CD14-positive monocyte (primary cell): ENCODE measurements around the gene EPPIN. TPM values are rescaled to one million over a fixed set of nuclear protein-coding genes. Genes with fewer than 3 reads are reported as not detected.
"Not testable (repeated sequence)": the region's sequence is repeated elsewhere in the genome, so short reads cannot be mapped to it uniquely, and the experiment has no call there.

Source experiments
- DNase-seq, 3 donors: peaks; one replicate each; pipeline ENCODE4 v3.0.0-alpha.2; 2011 to 2022
- H2AFZ ChIP-seq: 2 replicates; pipeline ENCODE4 v1.6.0; 2012; ENCODE audit warnings: mild to moderate bottlenecking, low read depth, low read length, inconsistent platforms; ENCODE audit not compliant: insufficient read depth, poor library complexity, severe bottlenecking
- H3K27ac ChIP-seq, 2 donors: 1 replicate in 1 of 2; 2 replicates in 1 of 2; pipeline ENCODE4 v1.5.1; 2012 to 2013; ENCODE audit warnings: low read length in 2 of 2, control low read depth in 1 of 2, inconsistent platforms in 1 of 2, low read depth in 1 of 2, mild to moderate bottlenecking in 1 of 2
- H3K27me3 ChIP-seq, 2 donors: one replicate each; pipeline versions ENCODE4 v1.6.0 to v1.6.1; 2011 to 2013; ENCODE audit warnings: low read length in 2 of 2; ENCODE audit not compliant: control insufficient read depth in 2 of 2, insufficient read depth in 2 of 2
- H3K36me3 ChIP-seq, 2 donors: replicated peaks in 1 of 2; 1 replicate in 1 of 2; 2 replicates in 1 of 2; pipeline versions ENCODE4 v1.5.1 to v1.6.1; 2012 to 2013; ENCODE audit warnings: low read length in 2 of 2, control low read depth in 1 of 2, inconsistent platforms in 1 of 2, mild to moderate bottlenecking in 1 of 2; ENCODE audit not compliant: insufficient read depth in 2 of 2, control insufficient read depth in 1 of 2
- H3K4me1 ChIP-seq, 2 donors: 1 replicate in 1 of 2; 2 replicates in 1 of 2; pipeline versions ENCODE4 v1.5.1 to v1.6.1; 2012 to 2013; ENCODE audit warnings: low read length in 2 of 2, control low read depth in 1 of 2, inconsistent platforms in 1 of 2, mild to moderate bottlenecking in 1 of 2, moderate library complexity in 1 of 2; ENCODE audit not compliant: insufficient read depth in 2 of 2, control insufficient read depth in 1 of 2
- H3K4me2 ChIP-seq: replicated peaks from 2 replicates; pipeline ENCODE3; 2012; ENCODE audit warnings: low read length, moderate library complexity, mild to moderate bottlenecking; ENCODE audit not compliant: poor library complexity, severe bottlenecking; ENCODE audit errors: extremely low read depth
- H3K4me3 ChIP-seq, 3 experiments: fragments of 200-600 bp in 1 of 3; sonication (generic) in 1 of 3; replicated peaks in 1 of 3; 1 replicate in 2 of 3; 2 replicates in 1 of 3; pipeline ENCODE4 v1.5.1; 2011 to 2013; ENCODE audit warnings: low read length in 3 of 3, mild to moderate bottlenecking in 3 of 3, control low read depth in 2 of 3, low read depth in 2 of 3, inconsistent platforms in 1 of 3, moderate library complexity in 1 of 3
- H3K79me2 ChIP-seq: 2 replicates; pipeline ENCODE4 v1.6.0; 2012; ENCODE audit warnings: mild to moderate bottlenecking, control low read depth, inconsistent platforms, low read length, moderate library complexity; ENCODE audit not compliant: insufficient read depth
- H3K9ac ChIP-seq: 2 replicates; pipeline ENCODE4 v1.6.0; 2017; ENCODE audit warnings: low read length, mild to moderate bottlenecking; ENCODE audit not compliant: insufficient read depth, poor library complexity, severe bottlenecking
- H3K9me3 ChIP-seq, 2 donors: replicated peaks in 1 of 2; 1 replicate in 1 of 2; 2 replicates in 1 of 2; pipeline versions ENCODE4 v1.5.1 to v1.6.1; 2012 to 2013; ENCODE audit warnings: low read length in 2 of 2, control low read depth in 1 of 2; ENCODE audit not compliant: control insufficient read depth in 1 of 2, insufficient read depth in 1 of 2
- H4K20me1 ChIP-seq: 2 replicates; pipeline ENCODE4 v1.6.0; 2012; ENCODE audit warnings: mild to moderate bottlenecking, low read length, control low read depth, moderate library complexity; ENCODE audit not compliant: insufficient read depth
- H3K27ac Mint-ChIP-seq, 7 donors: one replicate each; pipeline ENCODE4 v1.8.0; 2020; ENCODE audit warnings: mild to moderate bottlenecking in 7 of 7, mixed read lengths in 7 of 7, moderate library complexity in 6 of 7, inconsistent platforms in 2 of 7
- H3K27me3 Mint-ChIP-seq, 3 donors: one replicate each; pipeline ENCODE4 v1.8.0; 2021 to 2022; ENCODE audit warnings: low read depth in 3 of 3, mild to moderate bottlenecking in 3 of 3, mixed read lengths in 3 of 3, moderate library complexity in 3 of 3, inconsistent platforms in 1 of 3
- H3K36me3 Mint-ChIP-seq, 2 donors: one replicate each; pipeline ENCODE4 v1.8.0; 2020; ENCODE audit warnings: mixed read lengths in 2 of 2, inconsistent platforms in 1 of 2, mild to moderate bottlenecking in 1 of 2
- H3K4me1 Mint-ChIP-seq: one replicate; pipeline ENCODE4 v1.8.0; 2020; ENCODE audit warnings: mild to moderate bottlenecking, mixed read lengths
- H3K4me3 Mint-ChIP-seq, 2 donors: one replicate each; pipeline ENCODE4 v1.8.0; 2020; ENCODE audit warnings: mild to moderate bottlenecking in 2 of 2, mixed read lengths in 2 of 2, moderate library complexity in 1 of 2
- H3K9me3 Mint-ChIP-seq, 7 donors: one replicate each; pipeline ENCODE4 v1.8.0; 2020 to 2022; ENCODE audit warnings: mixed read lengths in 7 of 7, mild to moderate bottlenecking in 6 of 7, moderate library complexity in 6 of 7, inconsistent platforms in 2 of 7
- CTCF ChIP-seq: fragments of 200-600 bp; IDR thresholded peaks from one replicate; pipeline ENCODE4 v1.8.0; 2022; ENCODE audit warnings: antibody characterized with exemption, mild to moderate bottlenecking
- whole genome bisulfite sequencing: methylation state at CpG from one replicate; pipeline ENCODE4 v1.1.5; 2013; ENCODE audit warnings: missing lambda C conversion rate; ENCODE audit not compliant: insufficient coverage; 5-methylcytosine and 5-hydroxymethylcytosine counted together
- intact Hi-C, 2 donors: fragments of 100-400 bp; cut with micrococcal nuclease; formaldehyde crosslinking; loops; one replicate each; pipeline versions ENCODE4 v1.15.0 to v1.15.1; 2023
- polyA plus RNA-seq, 3 donors: library from polyadenylated mRNA; depleted of rRNA in 1 of 3; unstranded in 2 of 3; stranded (reverse) in 1 of 3; fragments of 300-500 nt in 2 of 3; fragments of >200 nt in 1 of 3; fragmentation: Illumina TruSeq in 2 of 3; gene quantifications; 1 replicate in 2 of 3; 2 replicates in 1 of 3; pipeline ENCODE4 v1.2.3, GENCODE V29; 2012 to 2021

Gene EPPIN
- polyA plus RNA-seq, 3 donors: not detected

GRCh38 chr20:45575931-45576330, 28.7 kb upstream of the EPPIN start:
- H4K20me1 ChIP-seq: no peaks in the 10 kb centered on the region
- H3K9me3 Mint-ChIP-seq: peaks cover 0 to 4% (median 0%) of the 10 kb centered on the region in 7 donors
- no peak overlapping the region for H3K27ac Mint-ChIP-seq
- H3K27me3 Mint-ChIP-seq: peaks cover 7 to 24% (median 9%) of the 10 kb centered on the region in 3 donors
- no peaks in the 10 kb centered on the region for H3K36me3 Mint-ChIP-seq
- H3K4me3 ChIP-seq: no peak overlapping the region
- H3K79me2 ChIP-seq: no peaks in the 10 kb centered on the region
- no peaks in the 10 kb centered on the region for H3K4me1 Mint-ChIP-seq
- no peak overlapping the region for H3K4me2 ChIP-seq
- H3K27ac ChIP-seq: no peak overlapping the region
- no peaks in the 10 kb centered on the region for H3K4me1 ChIP-seq
- no peak overlapping the region for H3K9ac ChIP-seq
- intact Hi-C loops: no loop called here
- no peaks in the 10 kb centered on the region for H3K36me3 ChIP-seq
- H3K27me3 ChIP-seq: no peaks in the 10 kb centered on the region
- no peaks in the 10 kb centered on the region for H3K9me3 ChIP-seq
- WGBS: no CpG with 5 or more reads among the region's 3 CpGs
- H2AFZ ChIP-seq: no peak overlapping the region
- no peak for TF ChIP-seq CTCF
- H3K4me3 Mint-ChIP-seq: no peak overlapping the region
- no peak for DNase-seq

- H3K4me3 Mint-ChIP-seq, H2AFZ ChIP-seq, H3K27ac Mint-ChIP-seq, H3K4me1 Mint-ChIP-seq, H3K9me3 Mint-ChIP-seq, H3K79me2 ChIP-seq, H3K9me3 ChIP-seq, H4K20me1 ChIP-seq, H3K4me1 ChIP-seq, H3K27ac ChIP-seq, DNase-seq, H3K36me3 Mint-ChIP-seq, H3K36me3 ChIP-seq, H3K9ac ChIP-seq, H3K4me2 ChIP-seq, H3K27me3 ChIP-seq, intact Hi-C loops, H3K4me3 ChIP-seq: not testable (repeated sequence)
- no CpG with 5 or more reads among the region's 1 CpG for WGBS
- peaks cover 3 to 18% (median 6%) of the 10 kb centered on the region in 3 donors for H3K27me3 Mint-ChIP-seq
Measured at GRCh38 chr20:45569650-45570049, 22.4 kb upstream of the EPPIN start.
